Fibroblast of lung (primary cell): ENCODE data around the gene CLEC1B.

ENCODE experiments used
- EZH2 ChIP-seq: IDR thresholded peaks from 2 replicates; pipeline ENCODE4 v1.5.1; 2012; ENCODE audit warnings: low read length, control low read depth, mild to moderate bottlenecking; ENCODE audit errors: missing control alignments
- TF ChIP-seq, protein P1 (sequence below), 2 donors: IDR thresholded peaks in 1 of 2; conservative IDR thresholded peaks in 1 of 2; 1 replicate in 1 of 2; 2 replicates in 1 of 2; pipeline ENCODE4 v1.5.1; 2011 to 2012; ENCODE audit warnings: low read length in 2 of 2, control low read depth in 1 of 2, inconsistent platforms in 1 of 2, low read depth in 1 of 2, mild to moderate bottlenecking in 1 of 2

DNA sequence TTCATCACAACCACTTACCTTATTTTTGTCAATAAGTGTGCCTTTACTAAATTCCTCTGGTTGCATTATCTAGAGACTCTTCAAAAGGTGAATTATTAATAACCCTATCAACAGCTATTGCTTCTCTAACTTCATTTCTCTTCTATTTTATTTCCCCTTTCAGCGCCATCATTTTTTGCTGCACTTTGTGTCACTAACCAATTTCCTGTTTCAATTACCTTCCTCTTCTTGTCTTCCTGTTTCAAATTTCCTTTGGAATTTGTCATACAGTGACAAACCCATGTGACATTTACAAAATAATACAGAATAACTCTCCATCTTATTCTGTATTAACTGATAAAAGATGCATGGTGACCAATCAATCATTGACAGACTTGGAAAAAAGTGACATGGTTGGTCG lies 54.5 kb downstream of the CLEC1B start:
- TF ChIP-seq, protein P1, sequence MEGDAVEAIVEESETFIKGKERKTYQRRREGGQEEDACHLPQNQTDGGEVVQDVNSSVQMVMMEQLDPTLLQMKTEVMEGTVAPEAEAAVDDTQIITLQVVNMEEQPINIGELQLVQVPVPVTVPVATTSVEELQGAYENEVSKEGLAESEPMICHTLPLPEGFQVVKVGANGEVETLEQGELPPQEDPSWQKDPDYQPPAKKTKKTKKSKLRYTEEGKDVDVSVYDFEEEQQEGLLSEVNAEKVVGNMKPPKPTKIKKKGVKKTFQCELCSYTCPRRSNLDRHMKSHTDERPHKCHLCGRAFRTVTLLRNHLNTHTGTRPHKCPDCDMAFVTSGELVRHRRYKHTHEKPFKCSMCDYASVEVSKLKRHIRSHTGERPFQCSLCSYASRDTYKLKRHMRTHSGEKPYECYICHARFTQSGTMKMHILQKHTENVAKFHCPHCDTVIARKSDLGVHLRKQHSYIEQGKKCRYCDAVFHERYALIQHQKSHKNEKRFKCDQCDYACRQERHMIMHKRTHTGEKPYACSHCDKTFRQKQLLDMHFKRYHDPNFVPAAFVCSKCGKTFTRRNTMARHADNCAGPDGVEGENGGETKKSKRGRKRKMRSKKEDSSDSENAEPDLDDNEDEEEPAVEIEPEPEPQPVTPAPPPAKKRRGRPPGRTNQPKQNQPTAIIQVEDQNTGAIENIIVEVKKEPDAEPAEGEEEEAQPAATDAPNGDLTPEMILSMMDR (conservative IDR thresholded peaks at IDR 0.05 in 1 of 2, IDR thresholded peaks at IDR 0.05 in 1 of 2; ENCODE audit: low read depth in 1 of 2, low read length in 2 of 2) = no peak
- TF ChIP-seq EZH2 = no peak
